ENCODE results near the gene EZH2.

- TF ChIP-seq RFX5 (IDR thresholded peaks at IDR 0.05; ENCODE audit: low read length) (no peak), TAF1 (IDR thresholded peaks at IDR 0.05; ENCODE audit: borderline replicate concordance, low read depth, low read length) (no peak), SMC3 (IDR thresholded peaks at IDR 0.05; ENCODE audit: low read depth, low read length) (no peak), CTCF (IDR thresholded peaks at IDR 0.05) (no peak), FOXM1 (IDR thresholded peaks at IDR 0.05; ENCODE audit: low read depth) (no peak), REST (IDR thresholded peaks at IDR 0.05; ENCODE audit: low read depth, low read length) (no peak), TCF12 (IDR thresholded peaks at IDR 0.05) (no peak), ZBTB33 (IDR thresholded peaks at IDR 0.05; ENCODE audit: borderline replicate concordance, low read depth) (no peak), EP300 (IDR thresholded peaks at IDR 0.05; ENCODE audit: borderline replicate concordance in 1 of 2, low read depth in 1 of 2, low read length in 1 of 2) (no peak)
Observed at GRCh38 chr7:148806187-148806586, 77.9 kb downstream of the EZH2 start.

Measured in SK-N-SH (cell line).